HL-60 (cell line): ENCODE data around the gene SMPDL3A.

Experiments
- CTCF ChIP-seq: IDR thresholded peaks from one replicate; pipeline ENCODE4 v1.5.1; 2011; ENCODE audit warnings: low read length, control low read depth, inconsistent platforms; ENCODE audit not compliant: insufficient read depth
- GABPA ChIP-seq: IDR thresholded peaks from 2 replicates; pipeline ENCODE4 v1.6.1; 2012; ENCODE audit warnings: low read depth

GRCh38 chr6:122789182-122790027 lies at the start of gene SMPDL3A:
- TF ChIP-seq CTCF (peak; percentile 26), GABPA (no peak)
